Measurements from ENCODE around the gene EPN3.

EPN3 gene

DNA sequence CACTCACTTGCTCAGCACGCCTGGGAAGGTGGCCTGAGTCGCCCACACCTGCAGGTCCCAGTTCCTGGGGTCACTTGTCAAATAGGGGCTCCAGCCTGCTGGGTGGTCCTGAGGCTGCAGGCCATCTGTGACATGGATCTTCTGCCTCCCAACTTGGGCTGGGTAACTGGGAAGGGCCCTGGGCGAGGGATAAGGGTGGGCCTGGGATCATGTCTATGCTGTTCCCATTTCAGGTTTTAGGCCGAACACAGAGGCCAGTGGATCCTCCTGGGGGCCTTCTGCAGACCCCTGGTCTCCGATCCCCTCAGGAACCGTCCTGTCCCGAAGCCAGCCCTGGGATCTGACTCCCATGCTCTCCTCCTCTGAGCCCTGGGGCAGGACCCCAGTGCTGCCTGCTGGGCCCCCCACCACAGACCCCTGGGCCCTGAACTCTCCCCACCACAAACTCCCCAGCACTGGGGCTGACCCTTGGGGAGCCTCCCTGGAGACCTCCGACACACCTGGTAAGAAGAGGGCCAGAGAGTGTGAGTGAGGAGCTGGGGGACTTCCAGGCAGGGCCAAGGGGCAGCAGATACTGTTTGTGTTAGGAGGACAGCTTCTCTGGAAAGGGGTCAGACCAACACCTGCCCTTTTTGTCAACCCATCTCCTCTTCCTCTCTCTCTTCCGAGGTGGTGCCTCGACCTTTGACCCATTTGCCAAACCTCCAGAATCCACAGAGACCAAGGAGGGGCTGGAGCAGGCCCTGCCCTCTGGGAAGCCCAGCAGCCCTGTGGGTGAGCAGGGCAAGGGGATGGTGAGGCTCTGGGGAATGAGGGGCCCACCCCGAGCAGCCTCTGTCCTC lies 8.2 kb downstream of the EPN3 start:
- Histone ChIP-seq H3K9me3 (ENCODE audit: control insufficient read depth, low read length) (no peaks in the 10 kb centered on the region), H3K4me3 (ENCODE audit: insufficient read depth, low read depth, low read length) (peak overlapping the region; percentile 53), H3K27me3 (ENCODE audit: control insufficient read depth, insufficient read depth, low read length, poor library complexity, severe bottlenecking) (peaks cover 8% of the 10 kb centered on the region), H3K27ac (ENCODE audit: insufficient read depth, low read depth, low read length, poor library complexity, severe bottlenecking) (no peak overlapping the region), H3K36me3 (ENCODE audit: control insufficient read depth, insufficient read depth, low read length) (no peaks in the 10 kb centered on the region), H3K4me1 (ENCODE audit: control insufficient read depth, insufficient read depth, low read length) (peaks cover 35% of the 10 kb centered on the region)
- WGBS, 2 experiments = 83 to 88% methylated on average over 11 of the region's 11 CpGs

DNA sequence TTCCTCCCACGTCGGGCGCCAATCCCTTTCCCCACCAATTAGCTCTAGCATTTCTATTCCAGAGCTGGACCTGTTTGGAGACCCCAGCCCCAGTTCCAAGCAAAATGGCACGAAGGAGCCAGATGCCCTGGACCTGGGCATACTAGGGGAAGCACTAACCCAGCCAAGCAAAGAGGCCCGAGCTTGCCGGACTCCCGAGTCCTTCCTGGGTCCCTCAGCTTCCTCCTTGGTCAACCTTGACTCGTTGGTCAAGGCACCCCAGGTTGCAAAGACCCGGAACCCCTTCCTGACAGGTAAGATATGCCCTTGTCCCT lies 8.8 kb downstream of the EPN3 start:
- H3K27me3 ChIP-seq (ENCODE audit: control insufficient read depth, insufficient read depth, low read length, poor library complexity, severe bottlenecking) = peaks cover 8% of the 10 kb centered on the region
- peaks cover 35% of the 10 kb centered on the region for H3K4me1 ChIP-seq (ENCODE audit: control insufficient read depth, insufficient read depth, low read length)
- H3K36me3 ChIP-seq (ENCODE audit: control insufficient read depth, insufficient read depth, low read length) = no peaks in the 10 kb centered on the region
- WGBS, 2 experiments = 70 to 80% methylated on average over 9 of the region's 9 CpGs
- peak overlapping the region; percentile 53 for H3K4me3 ChIP-seq (ENCODE audit: insufficient read depth, low read depth, low read length)
- no peak overlapping the region for H3K27ac ChIP-seq (ENCODE audit: insufficient read depth, low read depth, low read length, poor library complexity, severe bottlenecking)
- H3K9me3 ChIP-seq (ENCODE audit: control insufficient read depth, low read length) = no peaks in the 10 kb centered on the region

DNA sequence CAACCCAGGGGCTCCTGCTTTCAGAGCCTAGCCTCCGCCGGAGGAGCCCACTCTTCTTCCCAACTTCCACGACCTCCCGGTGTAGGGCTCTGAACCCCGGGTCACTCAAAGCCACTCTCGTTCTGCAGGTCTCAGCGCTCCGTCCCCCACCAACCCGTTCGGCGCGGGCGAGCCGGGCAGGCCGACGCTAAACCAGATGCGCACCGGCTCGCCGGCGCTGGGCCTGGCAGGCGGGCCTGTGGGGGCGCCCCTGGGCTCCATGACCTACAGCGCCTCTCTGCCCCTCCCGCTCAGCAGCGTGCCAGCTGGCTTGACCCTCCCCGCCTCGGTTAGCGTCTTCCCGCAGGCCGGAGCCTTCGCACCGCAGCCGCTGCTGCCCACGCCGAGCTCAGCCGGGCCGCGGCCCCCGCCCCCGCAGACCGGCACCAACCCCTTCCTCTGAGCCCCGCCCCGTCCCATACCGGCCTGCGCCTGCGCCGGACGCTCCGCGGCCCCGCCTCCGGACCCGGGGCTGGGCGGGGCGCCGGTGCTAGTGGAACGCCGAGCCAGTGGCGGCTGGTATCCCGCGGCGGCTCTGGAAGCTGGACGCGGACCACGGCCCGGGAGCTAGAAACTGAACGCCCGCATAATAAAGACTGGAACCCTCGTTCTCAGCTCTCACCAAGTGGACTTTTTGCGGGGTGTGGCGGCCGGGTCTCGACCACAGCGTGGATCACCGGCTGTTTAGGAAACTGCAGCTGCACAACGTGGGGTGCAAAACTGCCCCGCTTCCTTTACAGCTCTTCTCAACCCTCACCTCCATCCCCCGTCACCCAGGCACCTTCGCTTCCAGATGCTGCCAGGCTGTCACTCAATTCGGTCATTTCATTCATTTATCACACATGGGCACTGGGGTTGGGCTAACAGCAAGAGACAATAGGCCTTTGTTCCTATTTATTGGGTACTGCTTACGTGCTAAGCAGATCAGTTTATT lies 9.5 kb downstream of the EPN3 start:
- Histone ChIP-seq H3K4me1 (ENCODE audit: control insufficient read depth, insufficient read depth, low read length) (peaks cover 35% of the 10 kb centered on the region), H3K27me3 (ENCODE audit: control insufficient read depth, insufficient read depth, low read length, poor library complexity, severe bottlenecking) (peaks cover 8% of the 10 kb centered on the region), H3K27ac (ENCODE audit: insufficient read depth, low read depth, low read length, poor library complexity, severe bottlenecking) (no peak overlapping the region), H3K4me3 (ENCODE audit: insufficient read depth, low read depth, low read length) (peak overlapping the region; percentile 53), H3K36me3 (ENCODE audit: control insufficient read depth, insufficient read depth, low read length) (no peaks in the 10 kb centered on the region), H3K9me3 (ENCODE audit: control insufficient read depth, low read length) (no peaks in the 10 kb centered on the region)
- 3% methylated on average over 82 of the region's 82 CpGs for WGBS, 2 experiments

DNA sequence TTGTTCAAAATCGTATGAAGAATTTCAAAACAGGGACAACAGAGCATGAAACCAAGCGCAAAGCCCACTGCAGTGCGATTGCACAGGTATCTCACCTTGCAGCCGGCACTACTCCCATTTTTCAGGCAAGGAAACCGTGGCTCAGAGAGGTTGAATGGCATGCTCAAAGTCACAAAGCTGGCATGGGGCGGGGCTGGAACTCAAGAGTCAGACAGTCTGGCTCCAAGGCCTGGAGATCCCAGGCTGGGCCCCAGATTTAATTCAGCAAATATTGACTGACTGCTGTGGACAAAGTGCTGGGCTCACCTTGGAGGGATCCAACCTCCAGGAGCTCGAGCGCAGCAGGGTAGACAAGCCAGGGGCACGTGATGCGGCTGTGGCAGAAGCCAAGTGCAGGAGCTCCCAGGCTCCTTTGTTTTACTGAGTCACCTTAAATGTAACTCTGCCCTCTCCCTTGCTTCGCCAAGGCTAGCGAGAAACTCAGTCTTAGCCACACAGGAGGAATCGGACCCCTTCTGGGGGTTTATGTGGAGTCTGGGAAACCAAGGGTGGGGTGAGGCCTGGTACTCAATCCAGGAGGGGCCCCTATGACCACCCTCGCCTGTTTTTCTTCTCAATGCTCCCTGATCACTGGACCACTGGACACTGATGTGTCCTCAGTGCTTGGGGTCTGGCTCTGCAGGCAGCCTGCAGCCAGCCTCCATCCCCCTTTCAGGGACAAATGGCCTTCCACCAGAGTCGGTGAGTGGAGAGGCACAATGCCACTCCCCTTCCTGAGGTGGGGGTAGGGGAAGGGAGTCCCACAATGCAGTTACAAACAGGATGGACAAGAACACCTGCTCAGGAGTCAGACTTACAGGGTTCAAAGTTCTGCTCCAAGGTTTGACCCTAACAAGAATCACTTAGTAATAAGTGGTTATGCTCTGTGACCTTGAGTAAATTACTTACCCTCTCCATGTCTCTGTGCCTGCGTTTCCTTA lies 10.6 kb downstream of the EPN3 start:
- 87 to 90% methylated on average over 16 of the region's 16 CpGs for whole genome bisulfite sequencing, 2 experiments
- peaks cover 8% of the 10 kb centered on the region for H3K27me3 ChIP-seq (ENCODE audit: control insufficient read depth, insufficient read depth, low read length, poor library complexity, severe bottlenecking)
- H3K27ac ChIP-seq (ENCODE audit: insufficient read depth, low read depth, low read length, poor library complexity, severe bottlenecking) = no peak overlapping the region
- H3K36me3 ChIP-seq (ENCODE audit: control insufficient read depth, insufficient read depth, low read length) = no peaks in the 10 kb centered on the region
- H3K4me3 ChIP-seq (ENCODE audit: insufficient read depth, low read depth, low read length) = peak overlapping the region; percentile 53
- peaks cover 44% of the 10 kb centered on the region for H3K4me1 ChIP-seq (ENCODE audit: control insufficient read depth, insufficient read depth, low read length)
- no peaks in the 10 kb centered on the region for H3K9me3 ChIP-seq (ENCODE audit: control insufficient read depth, low read length)

DNA sequence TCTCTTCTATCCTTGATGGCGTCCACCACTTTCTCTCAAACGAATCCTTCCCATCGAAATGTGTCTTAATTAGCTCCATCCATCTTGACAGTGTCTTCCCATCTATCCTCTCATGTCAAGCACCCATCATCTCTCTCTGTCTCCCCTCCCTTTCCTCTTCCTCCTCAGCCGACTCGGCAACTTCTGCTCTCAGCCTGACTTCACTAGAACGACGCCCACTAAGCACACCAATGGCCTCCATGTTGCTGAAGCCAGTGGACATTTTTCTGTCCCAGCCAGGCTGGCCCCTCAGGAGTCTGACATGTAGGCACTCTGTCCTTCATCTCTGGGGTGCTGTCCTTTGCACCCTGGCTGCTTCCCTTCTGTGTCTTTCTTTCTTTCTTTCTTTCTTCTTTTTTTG lies 12.0 kb downstream of the EPN3 start:
- Histone ChIP-seq H3K27ac (ENCODE audit: insufficient read depth, low read depth, low read length, poor library complexity, severe bottlenecking) (no peak overlapping the region), H3K4me3 (ENCODE audit: insufficient read depth, low read depth, low read length) (no peak overlapping the region), H3K27me3 (ENCODE audit: control insufficient read depth, insufficient read depth, low read length, poor library complexity, severe bottlenecking) (peaks cover 8% of the 10 kb centered on the region), H3K4me1 (ENCODE audit: control insufficient read depth, insufficient read depth, low read length) (peaks cover 34% of the 10 kb centered on the region), H3K36me3 (ENCODE audit: control insufficient read depth, insufficient read depth, low read length) (no peaks in the 10 kb centered on the region), H3K9me3 (ENCODE audit: control insufficient read depth, low read length) (no peaks in the 10 kb centered on the region)
- WGBS, 2 experiments = 90 to 91% methylated on average over 7 of the region's 7 CpGs

DNA sequence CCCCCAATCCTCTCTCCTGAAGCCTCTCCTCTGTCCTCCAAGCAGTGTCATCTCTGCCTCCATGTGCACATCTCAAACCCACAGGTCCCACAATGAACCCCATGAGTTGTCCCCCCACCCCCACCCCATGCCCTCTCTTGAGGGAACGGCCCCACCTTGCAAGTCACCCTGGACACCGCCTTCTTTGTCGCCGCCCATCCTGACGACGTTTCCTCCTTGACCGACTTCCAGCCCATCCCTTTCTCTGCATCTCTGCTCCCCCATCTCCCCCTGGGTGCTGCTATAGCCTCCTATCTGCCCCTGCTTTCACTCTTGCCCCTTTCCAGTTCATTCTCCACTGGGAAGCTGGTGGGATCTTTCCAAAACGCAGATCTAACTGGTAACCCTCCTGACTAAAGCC lies 12.8 kb downstream of the EPN3 start:
- H3K36me3 ChIP-seq (ENCODE audit: control insufficient read depth, insufficient read depth, low read length) = no peaks in the 10 kb centered on the region
- no peak overlapping the region for H3K27ac ChIP-seq (ENCODE audit: insufficient read depth, low read depth, low read length, poor library complexity, severe bottlenecking)
- H3K4me3 ChIP-seq (ENCODE audit: insufficient read depth, low read depth, low read length) = no peak overlapping the region
- H3K4me1 ChIP-seq (ENCODE audit: control insufficient read depth, insufficient read depth, low read length) = peaks cover 31% of the 10 kb centered on the region
- no peaks in the 10 kb centered on the region for H3K9me3 ChIP-seq (ENCODE audit: control insufficient read depth, low read length)
- 75% methylated on average over 8 of the region's 8 CpGs for WGBS, 2 experiments
- peaks cover 8% of the 10 kb centered on the region for H3K27me3 ChIP-seq (ENCODE audit: control insufficient read depth, insufficient read depth, low read length, poor library complexity, severe bottlenecking)

DNA sequence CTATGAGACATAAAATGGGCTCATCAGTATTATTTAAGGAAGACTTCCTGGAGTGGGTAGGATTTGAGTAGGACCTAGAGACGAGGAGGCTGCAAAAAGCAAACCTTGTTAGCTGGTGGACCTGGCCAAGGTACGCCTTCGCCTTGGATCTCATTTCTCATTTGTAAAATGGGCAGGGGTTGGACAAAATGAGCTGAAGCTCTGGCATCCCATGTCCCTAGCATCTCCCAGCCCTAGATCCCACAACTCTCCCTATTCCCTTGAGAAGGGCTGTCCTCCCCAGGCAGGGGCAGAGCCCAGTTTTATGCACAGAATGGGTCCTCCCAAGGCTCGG lies 14.1 kb downstream of the EPN3 start:
- H3K27me3 ChIP-seq (ENCODE audit: control insufficient read depth, insufficient read depth, low read length, poor library complexity, severe bottlenecking) = peaks cover 1% of the 10 kb centered on the region

DNA sequence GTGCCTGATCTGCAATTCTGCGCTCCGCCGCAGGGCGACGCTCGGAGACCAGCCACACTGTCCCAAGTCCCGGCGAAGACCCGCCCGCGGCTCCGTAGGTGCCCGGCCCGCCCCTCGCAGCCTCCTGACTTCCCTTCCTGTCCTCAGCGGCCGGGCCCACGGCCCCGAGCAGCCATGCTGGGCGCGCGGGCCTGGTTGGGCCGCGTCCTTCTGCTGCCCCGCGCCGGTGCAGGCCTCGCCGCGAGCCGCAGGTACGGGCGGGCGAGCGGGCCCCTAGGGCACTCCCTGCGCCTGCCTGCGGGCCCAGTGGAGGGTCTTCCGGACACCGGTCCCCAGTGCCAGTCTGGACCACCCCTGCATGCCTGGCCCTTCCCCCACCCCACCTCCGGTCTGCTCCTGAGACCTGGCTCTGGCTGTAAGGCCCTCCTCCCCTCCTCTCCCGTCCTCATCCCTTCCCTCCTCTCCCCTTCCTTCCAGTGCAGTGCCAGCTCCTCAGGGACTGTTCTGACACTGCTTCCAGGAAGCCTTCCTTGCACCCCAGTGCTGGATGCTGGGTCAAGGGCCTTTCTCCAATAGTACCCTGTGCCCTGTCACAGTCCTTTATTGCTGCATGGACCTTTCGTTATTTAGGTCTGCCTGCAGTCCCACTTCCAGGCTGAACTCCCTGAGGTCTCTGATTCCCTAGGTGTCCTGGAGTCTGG lies 14.7 kb downstream of the EPN3 start, which contains the start of gene SPATA20:
Gene SPATA20 (plus strand): TSS at position 140 of the 701 bp plus-strand sequence. CDS start 35 bp downstream, at position 175.
- Histone ChIP-seq H3K36me3 (ENCODE audit: control insufficient read depth, insufficient read depth, low read length) (no peaks in the 10 kb centered on the region), H3K27me3 (ENCODE audit: control insufficient read depth, insufficient read depth, low read length, poor library complexity, severe bottlenecking) (no peaks in the 10 kb centered on the region), H3K4me3 (ENCODE audit: insufficient read depth, low read depth, low read length) (peak within 1 kb of the TSS; percentile 54), H3K9me3 (ENCODE audit: control insufficient read depth, low read length) (no peaks in the 10 kb centered on the region), H3K27ac (ENCODE audit: insufficient read depth, low read depth, low read length, poor library complexity, severe bottlenecking) (no peak within 1 kb of the TSS), H3K4me1 (ENCODE audit: control insufficient read depth, insufficient read depth, low read length) (peaks cover 24% of the 10 kb centered on the region)
- 2 to 3% methylated on average over 42 of the region's 42 CpGs for WGBS, 2 experiments

More for the DNA sequence above, 14.1 kb downstream of the EPN3 start:
- H3K4me3 ChIP-seq (ENCODE audit: insufficient read depth, low read depth, low read length) = peak overlapping the region; percentile 54
- H3K9me3 ChIP-seq (ENCODE audit: control insufficient read depth, low read length) = no peaks in the 10 kb centered on the region
- WGBS, 2 experiments = 64 to 67% methylated on average over 4 of the region's 4 CpGs
- peaks cover 25% of the 10 kb centered on the region for H3K4me1 ChIP-seq (ENCODE audit: control insufficient read depth, insufficient read depth, low read length)
- no peak overlapping the region for H3K27ac ChIP-seq (ENCODE audit: insufficient read depth, low read depth, low read length, poor library complexity, severe bottlenecking)
- no peaks in the 10 kb centered on the region for H3K36me3 ChIP-seq (ENCODE audit: control insufficient read depth, insufficient read depth, low read length)

DNA sequence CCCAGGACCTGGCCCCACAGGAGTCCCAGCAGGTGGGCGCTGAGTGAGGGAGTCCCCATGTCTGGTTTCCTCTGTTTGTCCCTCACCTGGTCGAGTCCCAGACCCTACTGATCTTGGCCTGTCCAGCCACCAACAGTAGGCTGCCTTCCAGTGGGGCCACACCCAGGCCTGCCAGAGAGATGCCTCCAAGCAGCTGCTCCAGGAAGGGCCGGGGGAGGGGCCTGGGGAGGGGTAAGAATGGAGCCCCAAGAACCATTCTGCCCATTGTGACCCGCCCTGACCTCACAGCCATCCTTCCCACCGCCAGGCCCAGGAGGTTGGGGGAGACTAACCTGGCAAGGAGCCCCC lies 15.2 kb downstream of the EPN3 start:
- Histone ChIP-seq H3K4me3 (ENCODE audit: insufficient read depth, low read depth, low read length) (peak overlapping the region; percentile 54), H3K27ac (ENCODE audit: insufficient read depth, low read depth, low read length, poor library complexity, severe bottlenecking) (no peak overlapping the region), H3K27me3 (ENCODE audit: control insufficient read depth, insufficient read depth, low read length, poor library complexity, severe bottlenecking) (no peaks in the 10 kb centered on the region), H3K9me3 (ENCODE audit: control insufficient read depth, low read length) (no peaks in the 10 kb centered on the region), H3K36me3 (ENCODE audit: control insufficient read depth, insufficient read depth, low read length) (no peaks in the 10 kb centered on the region), H3K4me1 (ENCODE audit: control insufficient read depth, insufficient read depth, low read length) (peaks cover 20% of the 10 kb centered on the region)
- WGBS, 2 experiments = 81 to 85% methylated on average over 5 of the region's 5 CpGs
